Measurements from ENCODE around the gene CPED1.

Gene CPED1

DNA sequence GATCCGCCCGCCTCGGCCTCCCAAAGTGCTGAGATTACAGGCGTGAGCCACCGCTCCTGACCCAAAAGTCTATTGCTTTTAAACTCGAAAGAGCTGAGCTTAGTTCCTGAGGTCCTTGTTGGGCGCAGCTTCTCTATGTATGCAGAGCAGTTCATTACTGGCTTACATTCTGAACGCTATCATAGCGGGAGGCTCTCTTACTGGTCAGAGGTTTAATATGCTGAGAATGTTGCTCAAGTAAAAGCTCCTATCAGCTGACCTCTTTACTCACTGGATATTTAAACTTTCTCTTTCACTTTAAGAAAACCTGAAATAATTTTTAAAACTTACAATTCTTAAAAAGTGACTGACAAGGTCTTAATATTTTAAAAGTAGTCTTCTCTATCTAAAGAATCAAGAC lies 179.5 kb downstream of the CPED1 start:
- H3K4me2 ChIP-seq (ENCODE audit: low read length): no peak overlapping the region
- TF ChIP-seq CTCF (IDR thresholded peaks at IDR 0.05): no peak
- no peak overlapping the region for H3K4me3 ChIP-seq (ENCODE audit: low read depth, low read length)
- H3K9me3 ChIP-seq (ENCODE audit: control insufficient read depth, low read length): no peaks in the 10 kb centered on the region
- no peak overlapping the region for H2AFZ ChIP-seq
- H3K4me1 ChIP-seq: no peaks in the 10 kb centered on the region
- H3K79me2 ChIP-seq: no peaks in the 10 kb centered on the region
- H3K36me3 ChIP-seq (ENCODE audit: control insufficient read depth, insufficient read depth, low read length): no peaks in the 10 kb centered on the region
- no peaks in the 10 kb centered on the region for H3K27me3 ChIP-seq (ENCODE audit: control insufficient read depth, insufficient read depth, low read length)
- H3K9ac ChIP-seq: no peak overlapping the region
- H3K27ac ChIP-seq: no peak overlapping the region

GRCh38 chr7:121169469-121169868 lies 181.0 kb downstream of the CPED1 start:
- Histone ChIP-seq H3K79me2 (no peaks in the 10 kb centered on the region), H3K27ac (no peak overlapping the region), H3K27me3 (ENCODE audit: control insufficient read depth, insufficient read depth, low read length) (no peaks in the 10 kb centered on the region), H3K4me2 (ENCODE audit: low read length) (no peak overlapping the region), H3K4me1 (no peaks in the 10 kb centered on the region), H3K4me3 (ENCODE audit: low read depth, low read length) (no peak overlapping the region), H3K9ac (no peak overlapping the region), H2AFZ (no peak overlapping the region), H3K9me3 (ENCODE audit: control insufficient read depth, low read length) (no peaks in the 10 kb centered on the region), H3K36me3 (ENCODE audit: control insufficient read depth, insufficient read depth, low read length) (no peaks in the 10 kb centered on the region)
- no peak for TF ChIP-seq CTCF (IDR thresholded peaks at IDR 0.05)

DNA sequence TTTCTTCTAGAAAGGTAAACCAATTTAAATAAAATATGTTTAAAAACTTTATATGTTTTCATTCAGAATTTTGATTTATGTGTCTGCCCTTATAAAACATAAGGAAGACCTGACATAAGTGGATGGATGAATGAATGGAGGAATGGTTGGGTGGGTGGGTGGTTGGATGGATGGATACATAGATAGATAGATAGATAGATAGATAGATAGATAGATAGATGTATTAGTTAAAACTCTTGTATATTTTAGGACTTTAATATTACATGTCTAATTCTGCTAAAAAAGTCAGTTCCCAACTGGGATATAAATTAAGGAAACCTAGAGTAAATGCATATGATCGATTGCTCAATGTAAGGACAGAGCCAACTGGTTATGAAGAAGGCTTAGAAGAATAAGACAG lies 184.0 kb downstream of the CPED1 start:
- Histone ChIP-seq H3K27ac (no peak overlapping the region), H2AFZ (no peak overlapping the region), H3K27me3 (ENCODE audit: control insufficient read depth, insufficient read depth, low read length) (no peaks in the 10 kb centered on the region), H3K36me3 (ENCODE audit: control insufficient read depth, insufficient read depth, low read length) (no peaks in the 10 kb centered on the region), H3K9ac (no peak overlapping the region), H3K79me2 (no peaks in the 10 kb centered on the region), H3K4me1 (no peaks in the 10 kb centered on the region), H3K9me3 (ENCODE audit: control insufficient read depth, low read length) (no peaks in the 10 kb centered on the region), H3K4me2 (ENCODE audit: low read length) (no peak overlapping the region), H3K4me3 (ENCODE audit: low read depth, low read length) (no peak overlapping the region)
- no peak for TF ChIP-seq CTCF (IDR thresholded peaks at IDR 0.05)

- Histone ChIP-seq H3K4me3 (ENCODE audit: low read depth, low read length) (no peak overlapping the region), H3K27me3 (ENCODE audit: control insufficient read depth, insufficient read depth, low read length) (no peaks in the 10 kb centered on the region), H3K9ac (no peak overlapping the region), H3K4me2 (ENCODE audit: low read length) (no peak overlapping the region), H3K9me3 (ENCODE audit: control insufficient read depth, low read length) (no peaks in the 10 kb centered on the region), H2AFZ (no peak overlapping the region), H3K36me3 (ENCODE audit: control insufficient read depth, insufficient read depth, low read length) (no peaks in the 10 kb centered on the region), H3K79me2 (no peaks in the 10 kb centered on the region), H3K27ac (no peak overlapping the region), H3K4me1 (no peaks in the 10 kb centered on the region)
- TF ChIP-seq CTCF (IDR thresholded peaks at IDR 0.05): no peak
Measured at GRCh38 chr7:121175826-121176225, 187.3 kb downstream of the CPED1 start.

GRCh38 chr7:121178452-121178851 lies 189.9 kb downstream of the CPED1 start:
- H3K4me3 ChIP-seq (ENCODE audit: low read depth, low read length): no peak overlapping the region

More at GRCh38 chr7:121178452-121178851, 189.9 kb downstream of the CPED1 start:
- no peaks in the 10 kb centered on the region for H3K4me1 ChIP-seq
- no peak overlapping the region for H3K4me2 ChIP-seq (ENCODE audit: low read length)
- H3K79me2 ChIP-seq: no peaks in the 10 kb centered on the region
- no peak overlapping the region for H3K27ac ChIP-seq
- H2AFZ ChIP-seq: no peak overlapping the region
- no peaks in the 10 kb centered on the region for H3K36me3 ChIP-seq (ENCODE audit: control insufficient read depth, insufficient read depth, low read length)
- no peaks in the 10 kb centered on the region for H3K27me3 ChIP-seq (ENCODE audit: control insufficient read depth, insufficient read depth, low read length)
- H3K9me3 ChIP-seq (ENCODE audit: control insufficient read depth, low read length): no peaks in the 10 kb centered on the region
- no peak for TF ChIP-seq CTCF (IDR thresholded peaks at IDR 0.05)
- H3K9ac ChIP-seq: no peak overlapping the region
